Measurements from ENCODE around the gene SMU1.
A peak's percentile ranks its signal among the peaks of the same experiment; 100 is the strongest.
"Not testable (repeated sequence)": the region's sequence is repeated elsewhere in the genome, so short reads cannot be mapped to it uniquely, and the experiment has no call there.

The SMU1 gene

GRCh38 chr9:33101104-33101951 is 24.9 kb upstream of the SMU1 start:
- DNase-seq (ENCODE audit: low read depth): peak; percentile 78
- no peak for TF ChIP-seq CTCF (IDR thresholded peaks at IDR 0.05; ENCODE audit: insufficient read depth, low read depth, low read length, missing control alignments)
- no peak overlapping the region for H3K4me3 ChIP-seq (ENCODE audit: low read length)

- DNase-seq (ENCODE audit: low read depth): no peak
- no peak overlapping the region for H3K4me3 ChIP-seq (ENCODE audit: low read length)
- TF ChIP-seq CTCF (IDR thresholded peaks at IDR 0.05; ENCODE audit: insufficient read depth, low read depth, low read length, missing control alignments): no peak
These were observed 23.3 kb upstream of the SMU1 start for GRCh38 chr9:33099754-33100153.

- no peak overlapping the region for H3K4me3 ChIP-seq (ENCODE audit: low read length)
- no peak for DNase-seq (ENCODE audit: low read depth)
- no peak for TF ChIP-seq CTCF (IDR thresholded peaks at IDR 0.05; ENCODE audit: insufficient read depth, low read depth, low read length, missing control alignments)
These were observed 20.7 kb upstream of the SMU1 start for GRCh38 chr9:33097192-33097591.

- H3K4me3 ChIP-seq (ENCODE audit: low read length): no peak overlapping the region
These were observed 16.2 kb upstream of the SMU1 start for GRCh38 chr9:33092634-33093033.

GRCh38 chr9:33085672-33086071 is 9.2 kb upstream of the SMU1 start:
- not testable (repeated sequence) for DNase-seq (ENCODE audit: low read depth); H3K4me3 ChIP-seq (ENCODE audit: low read length)

More at GRCh38 chr9:33092634-33093033, 16.2 kb upstream of the SMU1 start:
- TF ChIP-seq CTCF (IDR thresholded peaks at IDR 0.05; ENCODE audit: insufficient read depth, low read depth, low read length, missing control alignments): no peak
- no peak for DNase-seq (ENCODE audit: low read depth)

- no peak for TF ChIP-seq CTCF (IDR thresholded peaks at IDR 0.05; ENCODE audit: insufficient read depth, low read depth, low read length, missing control alignments)
- no peak for DNase-seq (ENCODE audit: low read depth)
- H3K4me3 ChIP-seq (ENCODE audit: low read length): no peak overlapping the region
These were observed 6.3 kb upstream of the SMU1 start for GRCh38 chr9:33082538-33083326.

GRCh38 chr9:33082128-33082527 is 5.7 kb upstream of the SMU1 start:
- DNase-seq (ENCODE audit: low read depth): no peak
- no peak for TF ChIP-seq CTCF (IDR thresholded peaks at IDR 0.05; ENCODE audit: insufficient read depth, low read depth, low read length, missing control alignments)
- H3K4me3 ChIP-seq (ENCODE audit: low read length): no peak overlapping the region
